ENCODE data around the gene TSPAN17.

DNA sequence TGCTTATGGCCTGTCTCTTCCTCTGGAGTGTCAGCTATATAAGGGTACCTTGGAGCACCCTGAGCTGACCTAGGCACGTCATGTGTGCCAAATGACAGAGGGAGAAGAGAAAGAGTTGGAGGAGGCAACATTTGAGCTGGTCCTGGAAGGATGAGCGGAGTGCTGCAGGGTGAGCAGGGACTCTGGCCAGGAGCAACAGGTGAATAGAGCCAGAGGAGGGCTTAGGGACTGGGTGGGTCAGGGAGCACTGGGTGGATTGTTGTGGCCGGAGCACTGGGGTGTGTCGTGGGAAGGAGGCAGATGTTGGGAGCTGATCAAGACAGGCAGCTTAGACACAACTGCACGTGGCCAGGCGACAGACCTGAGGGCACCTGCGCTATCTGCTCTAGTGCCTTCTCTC lies 43.6 kb downstream of the TSPAN17 start:
- no peak for TF ChIP-seq CTCF (IDR thresholded peaks at IDR 0.05)
- TF ChIP-seq POLR2A (IDR thresholded peaks at IDR 0.05): no peak

All from lower leg skin (tissue), 3 donors.